Endodermal cell (in vitro differentiated cells): ENCODE results near the gene PNPLA2. TPM values are rescaled to one million over a fixed set of nuclear protein-coding genes. Genes with fewer than 3 reads are reported as not detected.

Experiments
- DNase-seq: peaks from one replicate; pipeline ENCODE4 v3.0.0-alpha.2; 2017
- H3K27ac ChIP-seq: 2 replicates; pipeline ENCODE4 v1.5.1; 2013; ENCODE audit warnings: mild to moderate bottlenecking, low read depth, low read length, moderate library complexity
- H3K27me3 ChIP-seq: 2 replicates; pipeline ENCODE4 v1.6.1; 2013; ENCODE audit warnings: mild to moderate bottlenecking, low read length, moderate library complexity; ENCODE audit not compliant: insufficient read depth, control insufficient read depth, poor library complexity, severe bottlenecking
- H3K36me3 ChIP-seq: 2 replicates; pipeline ENCODE4 v1.7.0; 2013; ENCODE audit warnings: mild to moderate bottlenecking, low read length, moderate library complexity; ENCODE audit not compliant: control insufficient read depth, insufficient read depth
- H3K4me1 ChIP-seq: one replicate; pipeline ENCODE4 v1.7.0; 2013; ENCODE audit warnings: low read length; ENCODE audit not compliant: control insufficient read depth, insufficient read depth
- H3K4me3 ChIP-seq: 2 replicates; pipeline ENCODE4 v1.5.1; 2013; ENCODE audit warnings: mild to moderate bottlenecking, low read length, moderate library complexity
- H3K9ac ChIP-seq: 2 replicates; pipeline ENCODE4 v1.6.1; 2013; ENCODE audit warnings: mild to moderate bottlenecking, low read length, moderate library complexity; ENCODE audit not compliant: poor library complexity, severe bottlenecking; ENCODE audit errors: extremely low read depth
- H3K9me3 ChIP-seq: 2 replicates; pipeline ENCODE4 v1.6.1; 2013; ENCODE audit warnings: mild to moderate bottlenecking, low read length, moderate library complexity; ENCODE audit not compliant: control insufficient read depth
- H3K27ac Mint-ChIP-seq: 2 replicates; pipeline ENCODE4 v1.8.0; 2020; ENCODE audit warnings: mixed read lengths
- H3K27me3 Mint-ChIP-seq: 2 replicates; pipeline ENCODE4 v1.8.0; 2021; ENCODE audit warnings: mild to moderate bottlenecking, mixed read lengths; ENCODE audit not compliant: insufficient read depth
- H3K36me3 Mint-ChIP-seq: 2 replicates; pipeline ENCODE4 v1.8.0; 2020; ENCODE audit warnings: low read depth, mixed read lengths
- H3K4me1 Mint-ChIP-seq: 2 replicates; pipeline ENCODE4 v1.8.0; 2020; ENCODE audit warnings: mixed read lengths
- H3K4me3 Mint-ChIP-seq: 2 replicates; pipeline ENCODE4 v1.8.0; 2020; ENCODE audit warnings: mild to moderate bottlenecking, moderate library complexity, mixed read lengths
- H3K9me3 Mint-ChIP-seq: 2 replicates; pipeline ENCODE4 v1.8.0; 2020; ENCODE audit warnings: mild to moderate bottlenecking, mixed read lengths
- CTCF ChIP-seq: fragments of 200-600 bp; sonication (generic); conservative IDR thresholded peaks from 2 replicates; pipeline ENCODE4 v1.5.0; 2021; ENCODE audit warnings: antibody characterized with exemption, mild to moderate bottlenecking
- WGBS, 2 experiments: methylation state at CpG; one replicate each; pipeline versions ENCODE4 v1.1.5 to v1.1.7; 2013; ENCODE audit warnings: missing lambda C conversion rate in 2 of 2, mixed read lengths in 1 of 2; ENCODE audit not compliant: insufficient coverage in 1 of 2, insufficient read length in 1 of 2; 5-methylcytosine and 5-hydroxymethylcytosine counted together
- total RNA-seq, 2 donors: library from RNA; stranded (reverse); fragmentation: NEBNext Ultra II Directional in 1 of 2; extraction: Animal tissue kit (Norgen Biotek cat#: 25700) in 1 of 2; gene quantifications; 2 replicates in 1 of 2; 3 replicates in 1 of 2; pipeline ENCODE4 v1.2.1, GENCODE V29; 2021

Gene PNPLA2
- total RNA-seq, 2 donors from 2014 or later: 77.0 to 77.6 TPM

- peak within 1 kb of the TSS; percentile 69 for H3K4me3 Mint-ChIP-seq
- Histone ChIP-seq H3K27me3 (peaks cover 66% of the 10 kb centered on the region), H3K4me1 (peaks cover 18% of the 10 kb centered on the region), H3K9ac (no peak within 1 kb of the TSS), H3K4me3 (peak within 1 kb of the TSS; percentile 68), H3K36me3 (no peaks in the 10 kb centered on the region), H3K27ac (peak within 1 kb of the TSS; percentile 49), H3K9me3 (no peaks in the 10 kb centered on the region)
- H3K36me3 Mint-ChIP-seq: peaks cover 9% of the 10 kb centered on the region
- H3K4me1 Mint-ChIP-seq: peaks cover 24% of the 10 kb centered on the region
- H3K27me3 Mint-ChIP-seq: peaks cover 50% of the 10 kb centered on the region
- H3K27ac Mint-ChIP-seq: peak within 1 kb of the TSS; percentile 90
- WGBS, 2 experiments: 42 to 54% methylated on average over 4 to 5 of the region's 5 CpGs
- TF ChIP-seq CTCF: no peak
- no peak for DNase-seq
- no peaks in the 10 kb centered on the region for H3K9me3 Mint-ChIP-seq
Measured at GRCh38 chr11:827897-828192, 9.1 kb downstream of the PNPLA2 start, which contains the start of gene CRACR2B. Gene CRACR2B (plus strand): TSS chr11:827919. CDS start chr11:828608, 689 bp downstream.

GRCh38 chr11:828506-829175 is 9.9 kb downstream of the PNPLA2 start:
- no peaks in the 10 kb centered on the region for H3K9me3 Mint-ChIP-seq
- Histone ChIP-seq H3K4me3 (no peak overlapping the region), H3K36me3 (no peaks in the 10 kb centered on the region), H3K9ac (no peak overlapping the region), H3K9me3 (no peaks in the 10 kb centered on the region), H3K27me3 (peaks cover 66% of the 10 kb centered on the region), H3K27ac (peak overlapping the region; percentile 49), H3K4me1 (peaks cover 18% of the 10 kb centered on the region)
- H3K27ac Mint-ChIP-seq: no peak overlapping the region
- H3K36me3 Mint-ChIP-seq: peaks cover 7% of the 10 kb centered on the region
- peaks cover 50% of the 10 kb centered on the region for H3K27me3 Mint-ChIP-seq
- WGBS, 2 experiments: 56 to 69% methylated on average over 15 to 21 of the region's 21 CpGs
- peak; percentile 70 for DNase-seq
- peaks cover 24% of the 10 kb centered on the region for H3K4me1 Mint-ChIP-seq
- no peak for TF ChIP-seq CTCF
- H3K4me3 Mint-ChIP-seq: peak overlapping the region; percentile 59

DNA sequence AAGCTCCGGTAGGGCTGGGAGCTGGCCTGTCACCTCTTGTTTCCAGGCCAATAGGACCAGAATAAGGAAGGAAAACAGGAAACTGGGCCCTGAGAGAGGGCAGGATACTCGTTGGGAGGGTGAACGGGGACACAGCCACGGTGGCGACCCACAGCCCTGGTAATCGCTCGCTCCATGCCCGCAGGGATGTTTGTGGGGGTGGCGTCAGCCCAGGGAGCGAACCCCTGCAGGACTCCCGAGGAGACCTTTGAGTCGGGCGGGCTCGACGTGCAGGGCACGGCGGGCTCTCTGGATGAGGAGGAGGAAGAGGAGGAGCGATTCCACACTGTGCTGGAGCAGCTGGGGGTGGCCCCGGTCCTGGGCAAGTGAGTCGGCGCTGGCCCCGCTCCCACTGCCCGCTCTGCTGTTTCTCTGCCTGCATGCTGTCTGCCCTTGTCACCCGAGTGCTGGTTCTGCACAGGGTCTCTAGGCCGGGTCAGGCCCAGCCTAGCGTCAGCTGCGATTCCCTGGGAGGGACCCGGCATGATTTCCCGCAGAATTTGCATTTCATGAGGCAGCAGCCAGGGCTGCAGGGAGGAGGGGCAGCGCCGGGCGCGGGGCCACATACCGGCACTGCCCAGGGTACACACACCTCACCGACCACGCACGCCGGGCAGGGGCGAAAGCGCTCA is 10.6 kb downstream of the PNPLA2 start:
- WGBS, 2 experiments: 14 to 25% methylated on average over 9 to 39 of the region's 40 CpGs
- Histone ChIP-seq H3K36me3 (no peaks in the 10 kb centered on the region), H3K9ac (no peak overlapping the region), H3K27me3 (peaks cover 66% of the 10 kb centered on the region), H3K27ac (no peak overlapping the region), H3K4me1 (peaks cover 18% of the 10 kb centered on the region), H3K9me3 (no peaks in the 10 kb centered on the region), H3K4me3 (peak overlapping the region; percentile 66)
- peak; percentile 76 for DNase-seq
- no peak overlapping the region for H3K27ac Mint-ChIP-seq
- peak overlapping the region; percentile 59 for H3K4me3 Mint-ChIP-seq
- H3K4me1 Mint-ChIP-seq: peaks cover 24% of the 10 kb centered on the region
- H3K36me3 Mint-ChIP-seq: peaks cover 7% of the 10 kb centered on the region
- peaks cover 50% of the 10 kb centered on the region for H3K27me3 Mint-ChIP-seq
- no peak for TF ChIP-seq CTCF
- no peaks in the 10 kb centered on the region for H3K9me3 Mint-ChIP-seq
